Liver (tissue), 9 donors: Measurements from ENCODE around the gene TBCD. TPM values are rescaled to one million over a fixed set of nuclear protein-coding genes. Genes with fewer than 3 reads are reported as not detected.

Experiments
- DNase-seq: peaks from one replicate; pipeline ENCODE4 v3.0.0-alpha.2; 2017; ENCODE audit warnings: low spot score
- H3K27ac ChIP-seq, 2 donors: one replicate each; pipeline ENCODE4 v1.7.0; 2013; ENCODE audit warnings: inconsistent platforms in 2 of 2, low read length in 2 of 2, control low read depth in 1 of 2, low read depth in 1 of 2, mild to moderate bottlenecking in 1 of 2
- H3K27me3 ChIP-seq, 4 donors: one replicate each; pipeline versions ENCODE4 v1.6.1 to v1.7.0; 2013; ENCODE audit warnings: low read length in 3 of 4, inconsistent platforms in 1 of 4, mild to moderate bottlenecking in 1 of 4, moderate library complexity in 1 of 4; ENCODE audit not compliant: control insufficient read depth in 4 of 4, insufficient read depth in 4 of 4
- H3K36me3 ChIP-seq, 4 donors: one replicate each; pipeline versions ENCODE4 v1.6.1 to v1.7.0; 2013; ENCODE audit warnings: low read length in 3 of 4, mild to moderate bottlenecking in 3 of 4, low read depth in 1 of 4, moderate library complexity in 1 of 4; ENCODE audit not compliant: control insufficient read depth in 4 of 4, insufficient read depth in 3 of 4
- H3K4me1 ChIP-seq, 4 donors: one replicate each; pipeline versions ENCODE4 v1.6.1 to v1.7.0; 2013; ENCODE audit warnings: low read length in 3 of 4, mild to moderate bottlenecking in 3 of 4, moderate library complexity in 1 of 4; ENCODE audit not compliant: control insufficient read depth in 4 of 4, insufficient read depth in 4 of 4
- H3K4me3 ChIP-seq, 3 donors: one replicate each; pipeline versions ENCODE4 v1.6.1 to v1.7.0; 2013; ENCODE audit warnings: low read length in 3 of 3, control low read depth in 1 of 3, low read depth in 1 of 3, mild to moderate bottlenecking in 1 of 3
- H3K9ac ChIP-seq, 2 donors: one replicate each; pipeline ENCODE4 v1.7.0; 2013; ENCODE audit warnings: low read length in 2 of 2, mild to moderate bottlenecking in 2 of 2, moderate library complexity in 2 of 2, control low read depth in 1 of 2, low read depth in 1 of 2
- H3K9me3 ChIP-seq, 4 donors: one replicate each; pipeline versions ENCODE4 v1.6.1 to v1.7.0; 2013; ENCODE audit warnings: low read length in 3 of 4; ENCODE audit not compliant: control insufficient read depth in 4 of 4
- ATF3 ChIP-seq: IDR thresholded peaks from 2 replicates; pipeline ENCODE4 v1.6.1; 2016; ENCODE audit warnings: antibody characterized with exemption
- CTCF ChIP-seq: fragments of 150-350 bp; IDR thresholded peaks from 2 replicates; pipeline ENCODE4 v1.5.1; 2017; ENCODE audit warnings: improper control_type of control experiment, low read depth, low read length; ENCODE audit not compliant: missing input control
- EGR1 ChIP-seq, 2 donors: IDR thresholded peaks; 2 replicates each; pipeline ENCODE4 v1.6.1; 2016 to 2018; ENCODE audit warnings: antibody characterized with exemption in 2 of 2, low read depth in 2 of 2
- FOXA1 ChIP-seq: IDR thresholded peaks from 2 replicates; pipeline ENCODE4 v1.6.1; 2016; ENCODE audit warnings: antibody characterized with exemption
- FOXA2 ChIP-seq: IDR thresholded peaks from 2 replicates; pipeline ENCODE4 v1.6.1; 2016; ENCODE audit warnings: antibody characterized with exemption
- GABPA ChIP-seq, 2 donors: IDR thresholded peaks in 1 of 2; conservative IDR thresholded peaks in 1 of 2; 2 replicates each; pipeline ENCODE4 v1.6.1; 2016; ENCODE audit warnings: antibody characterized with exemption in 2 of 2, mild to moderate bottlenecking in 1 of 2, moderate library complexity in 1 of 2
- HNF4A ChIP-seq, 2 donors: conservative IDR thresholded peaks; 2 replicates each; pipeline ENCODE4 v1.6.1; 2016; ENCODE audit warnings: antibody characterized with exemption in 2 of 2, mild to moderate bottlenecking in 2 of 2
- HNF4G ChIP-seq: IDR thresholded peaks from 2 replicates; pipeline ENCODE4 v1.6.1; 2016; ENCODE audit warnings: antibody characterized with exemption
- JUND ChIP-seq, 2 donors: IDR thresholded peaks; 2 replicates each; pipeline ENCODE4 v1.6.1; 2016; ENCODE audit warnings: antibody characterized with exemption in 2 of 2
- MAX ChIP-seq: IDR thresholded peaks from 2 replicates; pipeline ENCODE4 v1.6.1; 2016; ENCODE audit warnings: antibody characterized with exemption
- NR2F2 ChIP-seq: IDR thresholded peaks from 2 replicates; pipeline ENCODE4 v1.6.1; 2016; ENCODE audit warnings: antibody characterized with exemption
- RAD21 ChIP-seq, 2 donors: IDR thresholded peaks; 2 replicates each; pipeline ENCODE4 v1.6.1; 2016; ENCODE audit warnings: antibody characterized with exemption in 2 of 2, mild to moderate bottlenecking in 2 of 2
- REST ChIP-seq: IDR thresholded peaks from 2 replicates; pipeline ENCODE4 v1.6.1; 2016; ENCODE audit warnings: antibody characterized with exemption, mild to moderate bottlenecking
- RXRA ChIP-seq, 2 donors: IDR thresholded peaks; 2 replicates each; pipeline ENCODE4 v1.6.1; 2017 to 2018; ENCODE audit warnings: antibody characterized with exemption in 2 of 2, mild to moderate bottlenecking in 1 of 2
- SP1 ChIP-seq: IDR thresholded peaks from 2 replicates; pipeline ENCODE4 v1.6.1; 2018; ENCODE audit warnings: antibody characterized with exemption, mild to moderate bottlenecking
- TAF1 ChIP-seq: conservative IDR thresholded peaks from 2 replicates; pipeline ENCODE4 v1.6.1; 2016; ENCODE audit warnings: antibody characterized with exemption, mild to moderate bottlenecking
- YY1 ChIP-seq: IDR thresholded peaks from 2 replicates; pipeline ENCODE4 v1.6.1; 2016; ENCODE audit warnings: antibody characterized with exemption, mild to moderate bottlenecking
- ZBTB33 ChIP-seq: IDR thresholded peaks from 2 replicates; pipeline ENCODE4 v1.6.1; 2016; ENCODE audit warnings: antibody characterized with exemption
- WGBS: extraction: QIAGEN DNeasy Blood & Tissue Kit; methylation state at CpG from one replicate; pipeline ENCODE4 v1.1.7; 2013; 5-methylcytosine and 5-hydroxymethylcytosine counted together
- polyA plus RNA-seq, 2 donors: library from polyadenylated mRNA; stranded (reverse) in 1 of 2; unstranded in 1 of 2; fragments of 200-250 nt in 1 of 2; fragments of >200 nt in 1 of 2; fragmentation: Nextera tagmentation in 1 of 2; extraction: Ambion mirVana in 1 of 2; gene quantifications; one replicate each; pipeline versions ENCODE4 v1.2.1 to v1.2.3, GENCODE V29; 2013 to 2015
- total RNA-seq, 2 donors: library from RNA; depleted of rRNA; stranded (reverse); fragments of >200 nt; gene quantifications; one replicate each; pipeline ENCODE4 v1.2.3, GENCODE V29; 2014
- donor health status: healthy.
- donor health status: healthy.
- donor health status: healthy.
- donor health status: healthy.
- donor health status: healthy.

Gene TBCD
- total and polyA plus RNA-seq, 4 donors, result 29.8 to 42.2 (median 33.0) TPM

- no peaks in the 10 kb centered on the region for H3K4me1 ChIP-seq
- no peak overlapping the region for H3K27ac ChIP-seq
- no peak overlapping the region for H3K9ac ChIP-seq
- no peaks in the 10 kb centered on the region for H3K27me3 ChIP-seq
- no peaks in the 10 kb centered on the region for H3K9me3 ChIP-seq
- DNase-seq, result no peak
- H3K36me3 ChIP-seq, result no peaks in the 10 kb centered on the region
- TF ChIP-seq JUND (IDR thresholded peaks at IDR 0.05), result no peak
- no peak for TF ChIP-seq NR2F2
- TF ChIP-seq TAF1, result no peak
- TF ChIP-seq CTCF, result no peak
- no peak for TF ChIP-seq SP1
- TF ChIP-seq HNF4G, result no peak
- no peak for TF ChIP-seq FOXA2
- TF ChIP-seq ZBTB33, result no peak
- no peak for TF ChIP-seq GABPA (IDR thresholded peaks at IDR 0.05 in 1 of 2, conservative IDR thresholded peaks at IDR 0.05 in 1 of 2)
- no peak for TF ChIP-seq RXRA (IDR thresholded peaks at IDR 0.05)
- TF ChIP-seq RAD21 (IDR thresholded peaks at IDR 0.05), result no peak
- no peak for TF ChIP-seq FOXA1
- TF ChIP-seq HNF4A (conservative IDR thresholded peaks at IDR 0.05), result no peak
- no peak for TF ChIP-seq ATF3
- TF ChIP-seq EGR1 (IDR thresholded peaks at IDR 0.05; ENCODE audit: low read depth in 2 of 2), result no peak
- TF ChIP-seq REST, result no peak
- TF ChIP-seq MAX, result no peak
- TF ChIP-seq YY1, result no peak
- WGBS, result 83% methylated on average over 12 of the region's 12 CpGs
- H3K4me3 ChIP-seq, result no peak overlapping the region
These were observed 218.2 kb downstream of the TBCD start for GRCh38 chr17:82970067-82970466.
